GM18909 (cell line): ENCODE measurements around the gene WASHC2A.
A peak's percentile ranks its signal among the peaks of the same experiment; 100 is the strongest.
"Not testable (repeated sequence)": the region's sequence is repeated elsewhere in the genome, so short reads cannot be mapped to it uniquely, and the experiment has no call there.

Experiments
- ATAC-seq: cut with Tn5 transposase; IDR thresholded peaks from one replicate; pipeline ENCODE4 v1.9.1; 2021; ENCODE audit warnings: mild to moderate bottlenecking; ENCODE audit not compliant: unreplicated experiment, poor library complexity

WASHC2A gene, protein sequence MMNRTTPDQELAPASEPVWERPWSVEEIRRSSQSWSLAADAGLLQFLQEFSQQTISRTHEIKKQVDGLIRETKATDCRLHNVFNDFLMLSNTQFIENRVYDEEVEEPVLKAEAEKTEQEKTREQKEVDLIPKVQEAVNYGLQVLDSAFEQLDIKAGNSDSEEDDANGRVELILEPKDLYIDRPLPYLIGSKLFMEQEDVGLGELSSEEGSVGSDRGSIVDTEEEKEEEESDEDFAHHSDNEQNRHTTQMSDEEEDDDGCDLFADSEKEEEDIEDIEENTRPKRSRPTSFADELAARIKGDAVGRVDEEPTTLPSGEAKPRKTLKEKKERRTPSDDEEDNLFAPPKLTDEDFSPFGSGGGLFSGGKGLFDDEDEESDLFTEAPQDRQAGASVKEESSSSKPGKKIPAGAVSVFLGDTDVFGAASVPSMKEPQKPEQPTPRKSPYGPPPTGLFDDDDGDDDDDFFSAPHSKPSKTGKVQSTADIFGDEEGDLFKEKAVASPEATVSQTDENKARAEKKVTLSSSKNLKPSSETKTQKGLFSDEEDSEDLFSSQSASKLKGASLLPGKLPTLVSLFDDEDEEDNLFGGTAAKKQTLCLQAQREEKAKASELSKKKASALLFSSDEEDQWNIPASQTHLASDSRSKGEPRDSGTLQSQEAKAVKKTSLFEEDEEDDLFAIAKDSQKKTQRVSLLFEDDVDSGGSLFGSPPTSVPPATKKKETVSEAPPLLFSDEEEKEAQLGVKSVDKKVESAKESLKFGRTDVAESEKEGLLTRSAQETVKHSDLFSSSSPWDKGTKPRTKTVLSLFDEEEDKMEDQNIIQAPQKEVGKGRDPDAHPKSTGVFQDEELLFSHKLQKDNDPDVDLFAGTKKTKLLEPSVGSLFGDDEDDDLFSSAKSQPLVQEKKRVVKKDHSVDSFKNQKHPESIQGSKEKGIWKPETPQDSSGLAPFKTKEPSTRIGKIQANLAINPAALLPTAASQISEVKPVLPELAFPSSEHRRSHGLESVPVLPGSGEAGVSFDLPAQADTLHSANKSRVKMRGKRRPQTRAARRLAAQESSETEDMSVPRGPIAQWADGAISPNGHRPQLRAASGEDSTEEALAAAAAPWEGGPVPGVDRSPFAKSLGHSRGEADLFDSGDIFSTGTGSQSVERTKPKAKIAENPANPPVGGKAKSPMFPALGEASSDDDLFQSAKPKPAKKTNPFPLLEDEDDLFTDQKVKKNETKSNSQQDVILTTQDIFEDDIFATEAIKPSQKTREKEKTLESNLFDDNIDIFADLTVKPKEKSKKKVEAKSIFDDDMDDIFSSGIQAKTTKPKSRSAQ (N-terminal part only)

GRCh38 chr10:50067546-50068351 lies at the start of gene WASHC2A:
TSS of gene WASHC2A (plus strand) at chr10:50067954. CDS start at chr10:50068006, 52 bp downstream.
- peak; percentile 92 for ATAC-seq

DNA sequence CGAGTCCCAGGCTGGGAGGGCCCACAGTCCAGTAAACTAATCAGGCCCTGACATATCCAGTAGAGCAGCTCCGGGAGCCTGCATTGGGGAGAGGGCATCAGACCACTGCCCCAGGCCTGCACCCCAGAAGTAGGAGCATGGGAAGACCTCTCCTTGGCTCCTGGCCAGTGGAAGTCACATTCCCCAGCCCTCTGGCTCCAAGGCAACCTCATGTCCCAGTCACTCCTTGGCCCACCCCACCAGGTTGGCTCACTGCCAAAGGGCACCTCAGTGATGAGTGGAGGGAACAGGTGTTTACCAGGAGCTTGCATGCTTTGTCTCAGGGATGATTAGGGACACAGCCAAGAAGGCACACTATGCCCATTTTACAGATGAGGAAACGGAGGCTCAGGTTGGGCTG lies 48.5 kb upstream of the WASHC2A start:
- ATAC-seq: not testable (repeated sequence)

DNA sequence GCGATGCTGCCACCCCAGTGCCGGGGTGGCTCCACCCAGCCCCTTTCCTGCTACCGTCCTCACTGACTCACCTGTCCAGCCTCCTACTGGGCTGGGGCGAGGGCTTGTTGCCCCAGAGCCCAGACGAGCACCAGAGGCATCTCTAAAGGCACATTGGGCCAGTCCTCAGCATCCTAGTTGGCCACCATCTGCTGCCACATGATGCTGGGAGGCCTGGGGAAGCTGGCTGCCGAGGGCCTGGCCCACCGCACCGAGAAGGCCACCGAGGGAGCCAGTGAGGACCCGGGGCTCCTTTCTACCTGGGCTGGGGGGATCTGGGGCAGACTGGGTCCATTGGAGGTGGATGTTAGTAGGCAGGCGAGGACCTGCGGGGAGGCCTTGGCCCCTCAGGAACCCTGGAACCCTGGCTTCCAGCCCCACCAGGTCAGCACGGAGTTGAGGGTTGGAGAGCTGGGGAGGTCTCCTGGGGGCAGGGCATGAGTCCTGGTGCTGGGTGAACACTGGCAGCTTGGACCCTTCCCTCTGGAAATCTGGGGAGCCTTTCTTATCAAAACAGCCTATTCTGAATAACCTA lies 47.2 kb upstream of the WASHC2A start:
- ATAC-seq: not testable (repeated sequence)

GRCh38 chr10:50021646-50022045 lies 46.1 kb upstream of the WASHC2A start:
- no peak for ATAC-seq

DNA sequence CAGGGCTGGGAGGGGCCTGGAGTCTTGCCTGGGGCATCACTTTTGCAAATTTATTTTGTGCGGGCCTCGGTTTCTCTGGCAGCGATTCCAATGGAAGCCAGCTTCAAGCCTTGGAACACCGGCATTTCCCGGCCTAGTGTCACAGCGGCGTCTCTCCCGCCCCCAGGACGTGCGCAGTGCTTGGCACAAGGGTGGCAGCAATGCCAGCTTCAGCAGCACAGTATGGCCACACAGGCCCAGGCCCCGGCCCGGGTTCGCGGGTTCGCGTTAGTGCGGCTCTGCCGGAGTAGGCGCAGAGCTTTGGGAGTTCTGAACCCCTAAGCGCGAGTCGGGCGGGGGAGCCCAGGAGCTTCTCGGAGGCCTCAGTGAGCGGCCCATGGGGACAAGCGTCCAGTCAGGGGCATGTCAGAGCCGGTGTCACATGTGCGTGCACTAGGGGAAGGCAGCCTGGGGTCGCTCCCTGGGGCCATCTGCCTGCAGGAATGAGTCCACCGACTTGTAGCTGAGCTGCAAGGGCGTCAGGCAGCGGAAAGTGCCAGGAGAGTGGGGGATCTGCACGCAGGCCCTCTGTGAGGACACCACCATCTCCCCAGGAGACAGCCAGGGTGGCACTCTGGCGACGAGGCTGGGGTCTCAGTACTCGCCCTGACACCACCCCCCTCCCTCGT lies 42.9 kb upstream of the WASHC2A start:
- ATAC-seq: not testable (repeated sequence)

GRCh38 chr10:50025627-50026026 lies 42.1 kb upstream of the WASHC2A start:
- no peak for ATAC-seq

DNA sequence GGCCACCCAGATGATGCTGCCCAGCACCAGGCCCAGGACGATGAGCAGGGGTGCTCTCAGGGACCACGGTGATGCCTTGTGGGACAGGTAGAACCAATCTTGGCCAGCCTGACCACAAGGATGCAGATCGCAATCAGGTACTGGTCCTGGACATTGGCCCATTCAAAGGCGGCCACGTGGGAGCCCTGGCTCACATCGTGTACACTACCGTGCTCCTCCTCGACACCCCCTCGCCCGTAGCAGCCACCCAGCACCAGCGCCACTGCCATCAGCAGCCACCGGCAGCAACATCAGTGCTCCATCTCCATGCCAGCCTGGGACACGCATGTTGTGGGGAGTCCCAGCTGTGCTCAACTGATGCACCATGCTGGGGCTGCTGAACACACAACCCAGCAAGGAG lies 40.6 kb upstream of the WASHC2A start:
- no peak for ATAC-seq

GRCh38 chr10:50033481-50033880 lies 34.3 kb upstream of the WASHC2A start:
- no peak for ATAC-seq

DNA sequence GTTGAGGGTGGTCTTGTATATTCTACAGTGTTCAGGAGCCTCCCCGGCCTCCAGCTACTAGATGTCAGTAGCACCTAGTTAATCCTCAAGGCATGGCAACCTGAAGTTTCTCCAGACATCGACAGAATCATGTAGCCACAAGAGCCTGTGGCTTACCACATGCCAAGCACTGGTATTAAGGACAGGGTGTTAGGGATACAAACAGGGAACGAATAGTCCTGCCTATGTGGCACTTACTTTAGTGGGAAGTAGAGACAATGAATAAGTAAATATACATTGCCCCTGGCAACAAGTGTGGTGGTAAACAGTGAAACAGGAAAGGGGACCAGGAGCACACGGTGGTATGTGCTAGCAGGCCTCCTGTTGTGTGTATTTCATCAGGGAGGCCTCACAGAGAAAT lies 32.4 kb upstream of the WASHC2A start:
- ATAC-seq: not testable (repeated sequence)

DNA sequence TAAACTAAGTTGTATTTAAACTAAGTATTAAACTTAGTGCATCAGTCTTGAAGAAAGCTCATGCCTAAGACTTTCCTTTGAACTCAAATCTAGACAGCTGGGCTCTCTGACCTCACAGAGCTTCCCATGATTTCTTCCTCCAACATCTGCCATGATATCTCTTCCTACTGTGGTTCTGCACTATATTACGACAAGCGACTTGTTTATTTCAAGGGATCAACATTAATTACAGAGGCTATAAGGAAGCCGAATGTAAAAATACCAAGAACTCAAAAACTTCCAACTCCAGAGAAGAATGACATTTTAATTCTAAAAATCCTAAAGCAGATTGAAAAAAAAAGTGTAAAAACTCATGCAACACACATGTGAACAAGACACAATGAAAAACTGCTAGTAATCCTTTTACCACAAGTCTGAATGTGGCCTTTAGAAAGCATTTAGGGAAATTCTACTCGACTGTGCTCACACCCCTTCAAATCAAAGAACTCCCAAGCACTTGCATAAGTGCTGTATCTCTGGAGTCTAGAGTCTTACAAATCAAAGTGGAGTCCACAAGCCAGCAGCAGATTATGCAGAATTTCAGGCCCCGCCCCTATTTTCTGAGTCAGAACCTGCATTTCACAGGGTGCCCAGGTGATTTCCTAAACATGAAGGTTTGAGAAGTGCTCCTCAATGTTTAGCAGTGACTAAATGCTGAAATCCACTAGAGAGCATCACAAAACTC lies 22.7 kb upstream of the WASHC2A start:
- no peak for ATAC-seq

GRCh38 chr10:50046457-50046856 lies 21.3 kb upstream of the WASHC2A start:
- not testable (repeated sequence) for ATAC-seq

- not testable (repeated sequence) for ATAC-seq
These were observed 20.2 kb upstream of the WASHC2A start for GRCh38 chr10:50047594-50047993.

GRCh38 chr10:50051995-50052660 lies 15.6 kb upstream of the WASHC2A start:
- ATAC-seq: peak; percentile 59

GRCh38 chr10:50052778-50053376 lies 14.9 kb upstream of the WASHC2A start:
- ATAC-seq: not testable (repeated sequence)

DNA sequence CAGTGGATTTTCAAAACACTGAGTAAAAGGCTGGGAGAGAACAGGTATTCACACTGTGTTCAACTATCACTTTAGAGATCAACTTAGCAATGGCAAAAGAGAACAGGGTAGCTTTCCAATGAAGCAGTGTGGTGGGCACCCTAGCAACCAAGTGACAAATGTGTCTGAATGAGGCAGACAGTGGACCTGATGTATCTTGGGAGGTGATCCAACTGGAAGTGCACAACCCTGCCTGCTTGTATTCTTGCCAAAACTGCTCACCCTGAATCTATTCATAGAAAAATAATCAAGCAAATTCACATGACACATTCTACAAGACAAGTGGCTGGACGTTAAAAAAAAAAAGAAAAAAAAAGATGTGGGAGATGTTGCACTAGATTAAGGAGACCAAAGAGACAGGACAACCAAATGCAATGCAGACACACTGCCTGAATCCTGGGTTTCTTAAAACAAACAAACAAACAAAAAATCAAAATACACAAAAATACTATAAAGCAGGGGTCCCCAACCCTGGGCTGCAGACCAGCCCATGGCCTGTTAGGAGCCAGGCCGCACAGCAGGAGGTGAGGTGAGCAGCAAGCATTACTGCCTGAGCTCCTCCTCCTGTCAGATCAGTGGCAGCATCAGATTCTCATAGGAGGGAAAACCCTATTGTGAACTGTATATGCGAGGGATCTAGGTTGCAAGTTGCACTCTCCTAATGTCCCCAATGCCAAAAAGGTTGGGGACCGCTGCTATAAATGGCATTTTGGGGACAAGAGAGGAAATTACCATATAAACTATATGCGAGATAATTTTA lies 12.1 kb upstream of the WASHC2A start:
- ATAC-seq: not testable (repeated sequence)

DNA sequence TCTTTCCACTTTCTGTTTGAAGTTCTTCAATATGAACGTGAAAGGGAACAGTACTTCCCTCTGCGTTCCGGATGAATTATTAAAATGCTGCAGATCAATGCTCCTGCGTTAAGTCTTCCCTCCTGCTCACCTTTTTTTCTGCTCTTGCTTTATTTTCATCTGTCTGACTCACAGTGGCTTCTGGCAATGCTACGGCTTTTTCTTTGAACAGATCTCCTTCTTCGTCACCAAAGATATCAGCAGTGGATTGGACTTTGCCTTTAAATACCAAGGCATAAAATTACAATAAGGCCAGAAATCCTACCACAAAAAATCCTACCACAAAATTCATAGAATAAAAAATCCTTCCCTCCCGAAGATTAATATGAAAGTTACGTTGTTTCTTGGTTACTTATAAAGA lies 11.1 kb upstream of the WASHC2A start:
- ATAC-seq: not testable (repeated sequence)
